GM10248 (cell line): ENCODE data around the gene SCN8A.

Experiments
- CTCF ChIA-PET: fragments of 300-600 bp; sonication (Branson Sonifier 250); formaldehyde crosslinking; extraction: SDS; loops from one replicate; lab custom pipeline; 2021; ENCODE audit warnings: antibody characterized with exemption; lab: Yijun Ruan, JAX
- POLR2A ChIA-PET: fragments of 350-650 bp; sonication (Branson Sonifier 250); formaldehyde crosslinking; extraction: SDS; loops from one replicate; lab custom pipeline; 2020; ENCODE audit warnings: antibody characterized with exemption; lab: Yijun Ruan, JAX
- DNase-seq: peaks from one replicate; pipeline ENCODE4 v3.0.0; 2012; ENCODE audit errors: extremely low spot score
- TF ChIP-seq, protein P1 (sequence below): IDR thresholded peaks from 2 replicates; pipeline ENCODE4 v1.5.1; 2012; ENCODE audit warnings: mild to moderate bottlenecking, low read depth; ENCODE audit errors: extremely low read depth, missing control alignments, control extremely low read depth

The SCN8A gene

GRCh38 chr12:51811203-51812202 is 220.5 kb downstream of the SCN8A start:
- TF ChIP-seq, protein P1, sequence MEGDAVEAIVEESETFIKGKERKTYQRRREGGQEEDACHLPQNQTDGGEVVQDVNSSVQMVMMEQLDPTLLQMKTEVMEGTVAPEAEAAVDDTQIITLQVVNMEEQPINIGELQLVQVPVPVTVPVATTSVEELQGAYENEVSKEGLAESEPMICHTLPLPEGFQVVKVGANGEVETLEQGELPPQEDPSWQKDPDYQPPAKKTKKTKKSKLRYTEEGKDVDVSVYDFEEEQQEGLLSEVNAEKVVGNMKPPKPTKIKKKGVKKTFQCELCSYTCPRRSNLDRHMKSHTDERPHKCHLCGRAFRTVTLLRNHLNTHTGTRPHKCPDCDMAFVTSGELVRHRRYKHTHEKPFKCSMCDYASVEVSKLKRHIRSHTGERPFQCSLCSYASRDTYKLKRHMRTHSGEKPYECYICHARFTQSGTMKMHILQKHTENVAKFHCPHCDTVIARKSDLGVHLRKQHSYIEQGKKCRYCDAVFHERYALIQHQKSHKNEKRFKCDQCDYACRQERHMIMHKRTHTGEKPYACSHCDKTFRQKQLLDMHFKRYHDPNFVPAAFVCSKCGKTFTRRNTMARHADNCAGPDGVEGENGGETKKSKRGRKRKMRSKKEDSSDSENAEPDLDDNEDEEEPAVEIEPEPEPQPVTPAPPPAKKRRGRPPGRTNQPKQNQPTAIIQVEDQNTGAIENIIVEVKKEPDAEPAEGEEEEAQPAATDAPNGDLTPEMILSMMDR = no peak
- ChIA-PET CTCF (interaction anchor here (1.1 to 1.2 kb wide), 2 partner anchors 8 to 13 kb away, joined by 4 to 5 read pairs; no protein-coding TSS in a partner anchor), POLR2A (no interaction called here)
- DNase-seq = no peak

DNA sequence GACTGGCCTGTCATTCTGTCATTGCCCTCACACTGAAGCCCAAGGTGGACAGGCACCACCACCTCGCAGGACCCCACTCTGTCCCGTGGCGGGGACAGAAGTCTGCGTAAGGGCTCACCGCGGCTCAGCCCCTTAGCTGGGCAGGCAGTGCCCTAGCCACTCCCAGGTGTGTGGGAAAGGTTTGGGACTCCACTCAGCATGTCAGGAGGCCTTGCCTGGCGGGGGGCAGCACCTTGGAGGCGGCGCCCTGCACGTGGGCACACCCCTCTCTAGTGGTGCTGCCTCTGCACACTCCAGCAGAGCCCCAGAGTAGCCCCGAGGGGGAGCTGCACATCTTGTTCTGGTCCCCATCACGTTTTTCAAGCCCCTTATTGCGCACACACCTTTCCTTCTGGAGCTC is 221.8 kb downstream of the SCN8A start:
- DNase-seq = no peak
- TF ChIP-seq, protein P1 = no peak
- CTCF ChIA-PET = interaction anchor here (0.7 to 1.3 kb wide), 3 partner anchors 11 to 389 kb away, joined by 3 read pairs; no protein-coding TSS in a partner anchor
- POLR2A ChIA-PET = no interaction called here

DNA sequence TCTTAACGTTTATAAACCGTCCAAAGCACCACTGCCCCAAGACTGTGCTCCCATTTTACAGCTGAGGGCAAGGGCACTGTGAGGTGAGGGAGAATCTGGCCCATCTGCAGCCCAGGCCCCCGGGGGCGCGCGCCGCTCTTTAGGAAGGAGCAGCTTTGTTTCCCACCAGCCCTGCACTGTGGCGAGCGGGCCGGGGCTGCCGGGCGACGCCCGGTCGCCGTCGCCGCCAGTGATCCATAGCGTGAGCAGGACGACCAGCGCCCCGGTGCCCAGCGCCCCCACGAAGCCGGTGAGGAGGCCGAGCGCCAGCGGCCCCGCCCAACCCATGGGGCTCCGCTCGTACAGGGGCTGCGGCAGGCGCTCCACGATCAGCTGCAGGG is 222.9 kb downstream of the SCN8A start:
- TF ChIP-seq, protein P1 = no peak
- CTCF ChIA-PET = interaction anchor here (0.8 to 1.4 kb wide), 7 partner anchors 10 to 393 kb away, joined by 3 read pairs; no protein-coding TSS in a partner anchor

GRCh38 chr12:51814311-51815088 is 223.5 kb downstream of the SCN8A start:
- peak; percentile 74 for DNase-seq
- TF ChIP-seq, protein P1 = peak; percentile 54
- CTCF ChIA-PET = interaction anchor here (0.8 to 1.4 kb wide), 8 partner anchors 10 to 394 kb away, joined by 3 read pairs; no protein-coding TSS in a partner anchor
- POLR2A ChIA-PET = no interaction called here

More for the DNA sequence above, 222.9 kb downstream of the SCN8A start:
- DNase-seq = no peak
- POLR2A ChIA-PET = no interaction called here

- TF ChIP-seq, protein P1 = no peak
- ChIA-PET CTCF (interaction anchor here (1.3 kb wide), 1 partner anchor 15 kb away, joined by 3 read pairs; no protein-coding TSS in a partner anchor), POLR2A (no interaction called here)
- no peak for DNase-seq
These were observed 224.5 kb downstream of the SCN8A start for GRCh38 chr12:51815571-51815970.
